Right cardiac atrium (tissue), 5 donors: ENCODE results near the gene STAM. TPM values are rescaled to one million over a fixed set of nuclear protein-coding genes. Genes with fewer than 3 reads are reported as not detected.
"Not testable (repeated sequence)": the region's sequence is repeated elsewhere in the genome, so short reads cannot be mapped to it uniquely, and the experiment has no call there.

ENCODE experiments used
- ATAC-seq, 2 donors: fragments of 200-7000 bp; cut with Tn5 transposase; one replicate each; pipeline versions ENCODE4 v1.8.0 to v1.9.1; 2020; ENCODE audit warnings: moderate library complexity in 2 of 2, mild to moderate bottlenecking in 1 of 2
- DNase-seq, 3 donors: peaks; one replicate each; pipeline ENCODE4 v3.0.0-alpha.2; 2020
- H3K27ac ChIP-seq: one replicate; pipeline ENCODE4 v1.5.1; 2013; ENCODE audit warnings: mild to moderate bottlenecking, low read length, control low read depth, moderate library complexity
- H3K27me3 ChIP-seq: one replicate; pipeline ENCODE4 v1.6.1; 2013; ENCODE audit not compliant: control insufficient read depth, insufficient read depth
- H3K4me1 ChIP-seq: one replicate; pipeline ENCODE4 v1.6.1; 2013; ENCODE audit warnings: low read length; ENCODE audit not compliant: control insufficient read depth, insufficient read depth
- H3K4me3 ChIP-seq: one replicate; pipeline ENCODE4 v1.5.1; 2013; ENCODE audit warnings: low read length, control low read depth
- H3K9me3 ChIP-seq: one replicate; pipeline ENCODE4 v1.6.1; 2013; ENCODE audit warnings: low read length; ENCODE audit not compliant: control insufficient read depth
- WGBS: extraction: QIAGEN DNeasy Blood & Tissue Kit; methylation state at CpG from one replicate; pipeline ENCODE4 v1.1.7; 2013; 5-methylcytosine and 5-hydroxymethylcytosine counted together
- intact Hi-C, 4 donors: fragments of 100-400 bp; cut with DNase I; formaldehyde crosslinking; loops; one replicate each; pipeline versions ENCODE4 v1.11.0 to v1.14.0; 2022 to 2023
- polyA plus RNA-seq: library from polyadenylated mRNA; stranded (reverse); fragments of 200-250 nt; gene quantifications from one replicate; pipeline ENCODE4 v1.2.3, GENCODE V29; 2013
- total RNA-seq, 4 donors: library from RNA; stranded (reverse); fragmentation: NEBNext Ultra II Directional; extraction: Animal tissue kit (Norgen Biotek cat#: 25700); gene quantifications; one replicate each; pipeline ENCODE4 v1.2.1, GENCODE V29; 2021
- donor health status: healthy with polysubstance abuse.
- donor health status: DM: no; HTN: yes; CAD: no.
- donor health status: DM: no; HTN: no; CAD: no.
- donor health status: DM: no; HTN: yes; CAD: no; lungs with severe emphysema.
- donor health status: DM: yes; HTN: yes; CAD: no.

The STAM gene
- total and polyA plus RNA-seq, 5 donors, result 16.8 to 37.9 (median 33.7) TPM

GRCh38 chr10:17708821-17709220 lies 64.9 kb downstream of the STAM start:
- intact Hi-C loops, result no loop called here

GRCh38 chr10:17709492-17709891 lies 65.5 kb downstream of the STAM start:
- Histone ChIP-seq H3K27ac (no peak overlapping the region), H3K27me3 (no peaks in the 10 kb centered on the region), H3K4me3 (no peak overlapping the region), H3K9me3 (no peaks in the 10 kb centered on the region), H3K4me1 (no peaks in the 10 kb centered on the region)
- intact Hi-C loops, result no loop called here
- DNase-seq (no peak), ATAC-seq (no peak)
- 83% methylated on average over 5 of the region's 5 CpGs for WGBS

More at GRCh38 chr10:17708821-17709220, 64.9 kb downstream of the STAM start:
- no peaks in the 10 kb centered on the region for H3K4me1 ChIP-seq
- no peak overlapping the region for H3K4me3 ChIP-seq
- no peaks in the 10 kb centered on the region for H3K9me3 ChIP-seq
- no peak for ATAC-seq
- WGBS, result 95% methylated on average over 10 of the region's 10 CpGs
- no peak overlapping the region for H3K27ac ChIP-seq
- no peaks in the 10 kb centered on the region for H3K27me3 ChIP-seq
- DNase-seq, result no peak

GRCh38 chr10:17710181-17710580 lies 66.2 kb downstream of the STAM start:
- H3K9me3 ChIP-seq, result no peaks in the 10 kb centered on the region
- no peak overlapping the region for H3K4me3 ChIP-seq
- 68% methylated on average over 4 of the region's 4 CpGs for WGBS
- intact Hi-C loops, result no loop called here
- DNase-seq, result no peak
- no peak overlapping the region for H3K27ac ChIP-seq
- H3K27me3 ChIP-seq, result no peaks in the 10 kb centered on the region
- no peaks in the 10 kb centered on the region for H3K4me1 ChIP-seq
- peak in 1 of 2 donors; percentile 33 for ATAC-seq

- intact Hi-C loops, result no loop called here
- Histone ChIP-seq H3K27ac (no peak overlapping the region), H3K9me3 (no peaks in the 10 kb centered on the region), H3K4me3 (no peak overlapping the region), H3K27me3 (no peaks in the 10 kb centered on the region), H3K4me1 (no peaks in the 10 kb centered on the region)
- no peak for ATAC-seq
- DNase-seq, result no peak
- 96% methylated on average over 5 of the region's 5 CpGs for WGBS
These were observed 68.1 kb downstream of the STAM start for GRCh38 chr10:17712053-17712452.

GRCh38 chr10:17712717-17713471 lies 68.9 kb downstream of the STAM start:
- peak overlapping the region; percentile 26 for H3K4me3 ChIP-seq
- peak overlapping the region; percentile 20 for H3K27ac ChIP-seq
- 66% methylated on average over 18 of the region's 18 CpGs for WGBS
- H3K4me1 ChIP-seq, result no peaks in the 10 kb centered on the region
- no peaks in the 10 kb centered on the region for H3K27me3 ChIP-seq
- ATAC-seq (peak; percentile 62 to 66), DNase-seq (no peak)
- intact Hi-C loops, result no loop called here
- H3K9me3 ChIP-seq, result no peaks in the 10 kb centered on the region

GRCh38 chr10:17713758-17714157 lies 69.8 kb downstream of the STAM start:
- H3K9me3 ChIP-seq, result no peaks in the 10 kb centered on the region
- H3K27me3 ChIP-seq, result no peaks in the 10 kb centered on the region
- no peak overlapping the region for H3K4me3 ChIP-seq
- no peak overlapping the region for H3K27ac ChIP-seq
- DNase-seq, result no peak
- intact Hi-C loops, result no loop called here
- WGBS, result 88% methylated on average over 10 of the region's 10 CpGs
- H3K4me1 ChIP-seq, result no peaks in the 10 kb centered on the region
- ATAC-seq, result peak in 1 of 2 donors; percentile 14

GRCh38 chr10:17716161-17716560 lies 72.2 kb downstream of the STAM start:
- Histone ChIP-seq H3K27ac (no peak overlapping the region), H3K4me1 (no peaks in the 10 kb centered on the region), H3K27me3 (no peaks in the 10 kb centered on the region), H3K4me3 (no peak overlapping the region), H3K9me3 (no peaks in the 10 kb centered on the region)
- intact Hi-C loops, result no loop called here
- ATAC-seq (no peak), DNase-seq (no peak)
- over 99% methylated on average over 4 of the region's 4 CpGs for WGBS

- H3K4me1 ChIP-seq, H3K4me3 ChIP-seq, intact Hi-C loops, H3K9me3 ChIP-seq, H3K27ac ChIP-seq, DNase-seq, ATAC-seq, H3K27me3 ChIP-seq: not testable (repeated sequence)
- 97% methylated on average over 24 of the region's 25 CpGs for WGBS
These were observed 78.5 kb downstream of the STAM start for GRCh38 chr10:17722317-17723014.

GRCh38 chr10:17725703-17726102 lies 81.8 kb downstream of the STAM start:
- H3K9me3 ChIP-seq, result no peaks in the 10 kb centered on the region
- no peaks in the 10 kb centered on the region for H3K4me1 ChIP-seq
- intact Hi-C loops, result no loop called here
- ATAC-seq, result no peak
- no peak for DNase-seq
- 81% methylated on average over 7 of the region's 7 CpGs for WGBS
- no peaks in the 10 kb centered on the region for H3K27me3 ChIP-seq
- H3K27ac ChIP-seq, result no peak overlapping the region
- no peak overlapping the region for H3K4me3 ChIP-seq

- no peak for DNase-seq
- ATAC-seq, result no peak
- Histone ChIP-seq H3K4me1 (peaks cover 4% of the 10 kb centered on the region), H3K27me3 (no peaks in the 10 kb centered on the region), H3K9me3 (no peaks in the 10 kb centered on the region), H3K4me3 (no peak overlapping the region), H3K27ac (no peak overlapping the region)
- intact Hi-C loops, result loop anchor here in 1 of 4 donors (10.0 kb wide), 1 partner anchor 115 kb away; the partner anchor contains the start of gene HACD1
- 87% methylated on average over 6 of the region's 6 CpGs for whole genome bisulfite sequencing
These were observed 85.7 kb downstream of the STAM start for GRCh38 chr10:17729630-17730029.

- no peak overlapping the region for H3K27ac ChIP-seq
- no peak overlapping the region for H3K4me3 ChIP-seq
- 62% methylated on average over 8 of the region's 8 CpGs for WGBS
- H3K9me3 ChIP-seq, result no peaks in the 10 kb centered on the region
- intact Hi-C loops, result loop anchor here in 1 of 4 donors (10.0 kb wide), 1 partner anchor 116 kb away; the partner anchor contains the start of gene HACD1
- peaks cover 5% of the 10 kb centered on the region for H3K4me1 ChIP-seq
- ATAC-seq (peak; percentile 56 to 74), DNase-seq (peak in 1 of 3 donors; percentile 53)
- no peaks in the 10 kb centered on the region for H3K27me3 ChIP-seq
These were observed 86.7 kb downstream of the STAM start for GRCh38 chr10:17730667-17731066.
